ENCODE measurements around the gene ALMS1. TPM values are rescaled to one million over a fixed set of nuclear protein-coding genes. Genes with fewer than 3 reads are reported as not detected.

The ALMS1 gene
- polyA plus RNA-seq, 1 of the 3 experiments (the other 2 are of a cell fraction): 7.0 TPM

DNA sequence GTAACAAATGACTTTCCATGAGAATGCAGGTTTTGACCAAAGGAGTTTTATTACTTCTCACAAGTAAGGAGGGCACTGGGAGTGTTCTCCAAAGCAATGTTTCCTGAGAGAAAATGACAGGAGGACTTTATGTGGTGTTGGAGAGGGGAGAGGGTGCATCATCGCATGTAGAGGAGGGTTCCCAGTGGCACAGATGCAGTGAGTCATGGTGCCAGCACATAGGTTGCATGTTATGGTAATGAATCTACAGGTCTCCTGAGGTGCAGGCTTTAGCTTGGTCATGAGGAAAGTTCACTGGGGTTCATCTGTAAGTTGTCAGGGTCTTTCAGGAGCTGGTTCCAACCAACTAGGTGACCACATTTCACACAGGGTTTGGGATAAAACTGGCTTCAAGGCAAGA, 226.2 kb downstream of the ALMS1 start:
- no peaks in the 10 kb centered on the region for H3F3A ChIP-seq (replicated peaks; ENCODE audit: insufficient read depth)
- no peak overlapping the region for H3K4me2 ChIP-seq
- ChIA-PET CTCF (no interaction called here), POLR2A (no interaction called here)
- peaks cover 3 to 20% of the 10 kb centered on the region in 2 experiments for H3K36me3 ChIP-seq (replicated peaks in 1 of 2; ENCODE audit: control insufficient read depth in 1 of 2, insufficient read depth in 2 of 2, low read length in 1 of 2)
- no peaks in the 10 kb centered on the region for H3K4me1 ChIP-seq (ENCODE audit: control insufficient read depth in 1 of 2, insufficient read depth in 2 of 2, low read depth in 1 of 2, low read length in 1 of 2)
- no peaks in the 10 kb centered on the region for H3K79me2 ChIP-seq (ENCODE audit: insufficient read depth)
- H3K9me3 ChIP-seq: no peaks in the 10 kb centered on the region
- no peak for DNase-seq
- no peak overlapping the region for H3K9ac ChIP-seq
- 91% methylated on average over 1 of the region's 1 CpG for WGBS (ENCODE audit: low lambda C conversion rate)
- no peaks in the 10 kb centered on the region for H3K27me3 ChIP-seq (ENCODE audit: insufficient read depth)
- H2AFZ ChIP-seq (ENCODE audit: low read depth): no peak overlapping the region
- H4K20me1 ChIP-seq (ENCODE audit: insufficient read depth): no peaks in the 10 kb centered on the region
- no peak overlapping the region for H3K4me3 ChIP-seq (ENCODE audit: low read depth in 2 of 2, low read length in 1 of 2)
- H3K27ac ChIP-seq (ENCODE audit: low read depth in 2 of 2, low read length in 1 of 2): no peak overlapping the region
- H3K9me2 ChIP-seq: no peaks in the 10 kb centered on the region
- TF ChIP-seq NFIC (IDR thresholded peaks at IDR 0.05; ENCODE audit: borderline replicate concordance) (no peak), SIN3A (IDR thresholded peaks at IDR 0.05; ENCODE audit: borderline replicate concordance, low read depth, low read length) (no peak), RFX5 (IDR thresholded peaks at IDR 0.05; ENCODE audit: low read length) (no peak), POLR2AphosphoS5 (IDR thresholded peaks at IDR 0.05; ENCODE audit: low read depth, low read length) (no peak), GABPA (IDR thresholded peaks at IDR 0.05; ENCODE audit: low read depth) (no peak), ELF1 (IDR thresholded peaks at IDR 0.05) (no peak), JUND (IDR thresholded peaks at IDR 0.05) (no peak), EP300 (IDR thresholded peaks at IDR 0.05; ENCODE audit: borderline replicate concordance in 1 of 2, low read depth in 1 of 2, low read length in 1 of 2) (no peak), MEF2A (IDR thresholded peaks at IDR 0.05; ENCODE audit: borderline replicate concordance, low read depth) (no peak)
- TF ChIP-seq, protein P1, sequence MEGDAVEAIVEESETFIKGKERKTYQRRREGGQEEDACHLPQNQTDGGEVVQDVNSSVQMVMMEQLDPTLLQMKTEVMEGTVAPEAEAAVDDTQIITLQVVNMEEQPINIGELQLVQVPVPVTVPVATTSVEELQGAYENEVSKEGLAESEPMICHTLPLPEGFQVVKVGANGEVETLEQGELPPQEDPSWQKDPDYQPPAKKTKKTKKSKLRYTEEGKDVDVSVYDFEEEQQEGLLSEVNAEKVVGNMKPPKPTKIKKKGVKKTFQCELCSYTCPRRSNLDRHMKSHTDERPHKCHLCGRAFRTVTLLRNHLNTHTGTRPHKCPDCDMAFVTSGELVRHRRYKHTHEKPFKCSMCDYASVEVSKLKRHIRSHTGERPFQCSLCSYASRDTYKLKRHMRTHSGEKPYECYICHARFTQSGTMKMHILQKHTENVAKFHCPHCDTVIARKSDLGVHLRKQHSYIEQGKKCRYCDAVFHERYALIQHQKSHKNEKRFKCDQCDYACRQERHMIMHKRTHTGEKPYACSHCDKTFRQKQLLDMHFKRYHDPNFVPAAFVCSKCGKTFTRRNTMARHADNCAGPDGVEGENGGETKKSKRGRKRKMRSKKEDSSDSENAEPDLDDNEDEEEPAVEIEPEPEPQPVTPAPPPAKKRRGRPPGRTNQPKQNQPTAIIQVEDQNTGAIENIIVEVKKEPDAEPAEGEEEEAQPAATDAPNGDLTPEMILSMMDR (IDR thresholded peaks at IDR 0.05): no peak
- TF ChIP-seq, protein P2, sequence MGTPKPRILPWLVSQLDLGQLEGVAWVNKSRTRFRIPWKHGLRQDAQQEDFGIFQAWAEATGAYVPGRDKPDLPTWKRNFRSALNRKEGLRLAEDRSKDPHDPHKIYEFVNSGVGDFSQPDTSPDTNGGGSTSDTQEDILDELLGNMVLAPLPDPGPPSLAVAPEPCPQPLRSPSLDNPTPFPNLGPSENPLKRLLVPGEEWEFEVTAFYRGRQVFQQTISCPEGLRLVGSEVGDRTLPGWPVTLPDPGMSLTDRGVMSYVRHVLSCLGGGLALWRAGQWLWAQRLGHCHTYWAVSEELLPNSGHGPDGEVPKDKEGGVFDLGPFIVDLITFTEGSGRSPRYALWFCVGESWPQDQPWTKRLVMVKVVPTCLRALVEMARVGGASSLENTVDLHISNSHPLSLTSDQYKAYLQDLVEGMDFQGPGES (IDR thresholded peaks at IDR 0.05; ENCODE audit: low read depth, low read length): no peak
- TF ChIP-seq, protein P3, sequence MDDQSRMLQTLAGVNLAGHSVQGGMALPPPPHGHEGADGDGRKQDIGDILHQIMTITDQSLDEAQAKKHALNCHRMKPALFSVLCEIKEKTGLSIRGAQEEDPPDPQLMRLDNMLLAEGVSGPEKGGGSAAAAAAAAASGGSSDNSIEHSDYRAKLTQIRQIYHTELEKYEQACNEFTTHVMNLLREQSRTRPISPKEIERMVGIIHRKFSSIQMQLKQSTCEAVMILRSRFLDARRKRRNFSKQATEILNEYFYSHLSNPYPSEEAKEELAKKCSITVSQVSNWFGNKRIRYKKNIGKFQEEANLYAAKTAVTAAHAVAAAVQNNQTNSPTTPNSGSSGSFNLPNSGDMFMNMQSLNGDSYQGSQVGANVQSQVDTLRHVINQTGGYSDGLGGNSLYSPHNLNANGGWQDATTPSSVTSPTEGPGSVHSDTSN (IDR thresholded peaks at IDR 0.05): no peak

DNA sequence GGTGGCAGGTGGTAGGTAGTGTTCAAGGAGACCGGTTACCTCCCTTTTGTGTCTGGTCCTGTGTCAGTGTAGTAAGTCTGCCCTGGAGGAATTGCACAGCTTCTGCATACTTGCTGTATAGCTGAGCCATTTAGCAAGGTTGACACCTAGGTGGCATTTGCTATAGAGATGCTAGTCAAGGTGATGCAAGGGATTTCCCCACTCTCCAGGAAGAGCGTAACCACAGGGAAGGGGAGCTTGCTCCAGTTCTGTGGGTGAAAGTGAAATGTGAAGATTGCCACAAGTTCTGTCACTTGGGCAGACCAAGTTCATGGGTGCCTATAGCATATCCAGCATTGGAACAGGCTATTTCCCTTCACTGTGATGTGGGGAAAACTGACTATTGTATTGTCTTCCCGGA, 228.5 kb downstream of the ALMS1 start:
- TF ChIP-seq TCF12 (IDR thresholded peaks at IDR 0.05) (no peak), YY1 (IDR thresholded peaks at IDR 0.05; ENCODE audit: low read depth) (no peak), EP300 (IDR thresholded peaks at IDR 0.05; ENCODE audit: borderline replicate concordance in 1 of 2, low read depth in 1 of 2, low read length in 1 of 2) (no peak), RXRA (IDR thresholded peaks at IDR 0.05; ENCODE audit: borderline replicate concordance, low read depth) (no peak), FOXM1 (IDR thresholded peaks at IDR 0.05; ENCODE audit: low read depth) (no peak), SMC3 (IDR thresholded peaks at IDR 0.05; ENCODE audit: low read depth, low read length) (no peak), GABPA (IDR thresholded peaks at IDR 0.05; ENCODE audit: low read depth) (no peak), NRF1 (IDR thresholded peaks at IDR 0.05; ENCODE audit: low read depth, low read length) (no peak), RAD21 (IDR thresholded peaks at IDR 0.05; ENCODE audit: low read length) (no peak)
- Histone ChIP-seq H3K27ac (ENCODE audit: low read depth in 2 of 2, low read length in 1 of 2) (no peak overlapping the region), H3K4me1 (ENCODE audit: control insufficient read depth in 1 of 2, insufficient read depth in 2 of 2, low read depth in 1 of 2, low read length in 1 of 2) (no peaks in the 10 kb centered on the region), H3K79me2 (ENCODE audit: insufficient read depth) (no peaks in the 10 kb centered on the region), H3K9me2 (no peaks in the 10 kb centered on the region), H3K27me3 (ENCODE audit: insufficient read depth) (no peaks in the 10 kb centered on the region), H3K9ac (no peak overlapping the region), H3K4me2 (no peak overlapping the region), H3K36me3 (replicated peaks in 1 of 2; ENCODE audit: control insufficient read depth in 1 of 2, insufficient read depth in 2 of 2, low read length in 1 of 2) (peaks cover 3 to 12% of the 10 kb centered on the region in 2 experiments), H3F3A (replicated peaks; ENCODE audit: insufficient read depth) (no peaks in the 10 kb centered on the region), H4K20me1 (ENCODE audit: insufficient read depth) (no peaks in the 10 kb centered on the region), H2AFZ (ENCODE audit: low read depth) (no peak overlapping the region), H3K4me3 (ENCODE audit: low read depth in 2 of 2, low read length in 1 of 2) (no peak overlapping the region), H3K9me3 (no peaks in the 10 kb centered on the region)
- CTCF ChIA-PET: no interaction called here
- WGBS (ENCODE audit: low lambda C conversion rate): 93% methylated on average over 3 of the region's 3 CpGs
- no peak for DNase-seq
- POLR2A ChIA-PET: no interaction called here
